H1 (cell line): Measurements from ENCODE around the gene SDSL. TPM values are rescaled to one million over a fixed set of nuclear protein-coding genes. Genes with fewer than 3 reads are reported as not detected.
A peak's percentile ranks its signal among the peaks of the same experiment; 100 is the strongest.

Source experiments
- CTCF ChIA-PET: fragments of 300-600 bp; sonication (Branson Sonifier 250); formaldehyde crosslinking; loops from one replicate; lab custom pipeline; 2021; ENCODE audit not compliant: partially characterized antibody; lab: Charles Lee
- POLR2A ChIA-PET: fragments of 300-600 bp; sonication (Branson Sonifier 250); formaldehyde crosslinking; loops from one replicate; lab custom pipeline; 2021; ENCODE audit warnings: inconsistent platforms; ENCODE audit not compliant: partially characterized antibody; lab: Charles Lee
- DNase-seq, 2 experiments: peaks; one replicate each; pipeline versions ENCODE4 v3.0.0 to v3.0.0-alpha.2; 2010 to 2022; ENCODE audit warnings: low spot score in 2 of 2, low read depth in 1 of 2, mixed read lengths in 1 of 2
- FAIRE-seq: peaks from 2 replicates; lab custom pipeline; 2011; peaks lifted over from hg19 to GRCh38; lab: Jason Lieb, UNC
- H2AFZ ChIP-seq: 2 replicates; pipeline ENCODE4 v1.8.1; 2012; ENCODE audit warnings: low read length, inconsistent platforms
- H2AK5ac ChIP-seq: 2 replicates; pipeline ENCODE4 v1.6.1; 2013; ENCODE audit warnings: low read depth, low read length
- H2BK120ac ChIP-seq: replicated peaks from 2 replicates; pipeline ENCODE3; 2013; ENCODE audit warnings: low read depth, low read length, inconsistent platforms
- H2BK12ac ChIP-seq: 2 replicates; pipeline ENCODE4 v1.6.1; 2013; ENCODE audit warnings: low read depth, low read length
- H2BK15ac ChIP-seq: 2 replicates; pipeline ENCODE4 v1.6.1; 2013; ENCODE audit warnings: low read length
- H2BK20ac ChIP-seq: 2 replicates; pipeline ENCODE4 v1.6.1; 2013; ENCODE audit warnings: low read length
- H2BK5ac ChIP-seq: 2 replicates; pipeline ENCODE4 v1.6.1; 2013; ENCODE audit warnings: low read depth, low read length
- H3K14ac ChIP-seq: 2 replicates; pipeline ENCODE4 v1.6.1; 2013; ENCODE audit warnings: inconsistent platforms; ENCODE audit not compliant: insufficient read length
- H3K18ac ChIP-seq: 2 replicates; pipeline ENCODE4 v1.6.1; 2013; ENCODE audit warnings: low read length; ENCODE audit errors: extremely low read depth
- H3K23ac ChIP-seq: 2 replicates; pipeline ENCODE4 v1.6.1; 2013; ENCODE audit warnings: inconsistent platforms; ENCODE audit not compliant: insufficient read length
- H3K23me2 ChIP-seq: 2 replicates; pipeline ENCODE4 v1.6.1; 2013; ENCODE audit warnings: low read depth, low read length
- H3K27ac ChIP-seq: 2 replicates; pipeline ENCODE4 v1.6.1; 2011; ENCODE audit warnings: low read depth, low read length, inconsistent platforms
- H3K27me3 ChIP-seq, 4 experiments: replicated peaks in 1 of 4; 1 replicate in 1 of 4; 2 replicates in 3 of 4; pipeline versions ENCODE4 v1.6.1 to v1.8.1; 2011 to 2013; ENCODE audit warnings: low read length in 3 of 4, mild to moderate bottlenecking in 3 of 4, inconsistent platforms in 2 of 4, mixed read lengths in 2 of 4, moderate library complexity in 1 of 4; ENCODE audit not compliant: control insufficient read depth in 3 of 4, insufficient read depth in 3 of 4; ENCODE audit errors: extremely low read depth in 1 of 4
- H3K36me3 ChIP-seq, 4 experiments: 2 replicates each; pipeline versions ENCODE4 v1.6.1 to v1.8.1; 2011 to 2013; ENCODE audit warnings: mild to moderate bottlenecking in 4 of 4, low read length in 3 of 4, moderate library complexity in 2 of 4, control low read depth in 1 of 4, inconsistent platforms in 1 of 4; ENCODE audit not compliant: insufficient read depth in 4 of 4, control insufficient read depth in 2 of 4
- H3K4ac ChIP-seq: replicated peaks from 2 replicates; pipeline ENCODE3; 2013; ENCODE audit warnings: low read length, low read depth, mixed read lengths, inconsistent platforms; ENCODE audit not compliant: insufficient read length
- H3K4me1 ChIP-seq, 4 experiments: replicated peaks in 1 of 4; 1 replicate in 1 of 4; 2 replicates in 3 of 4; pipeline versions ENCODE4 v1.6.1 to v1.8.1; 2011 to 2013; ENCODE audit warnings: low read length in 3 of 4, inconsistent platforms in 2 of 4, mixed read lengths in 1 of 4; ENCODE audit not compliant: insufficient read depth in 4 of 4, control insufficient read depth in 3 of 4
- H3K4me2 ChIP-seq, 2 experiments: 2 replicates each; pipeline versions ENCODE4 v1.6.1 to v1.8.1; 2011 to 2013; ENCODE audit warnings: low read depth in 2 of 2, low read length in 2 of 2, control low read depth in 1 of 2, inconsistent platforms in 1 of 2, mild to moderate bottlenecking in 1 of 2; ENCODE audit not compliant: insufficient read depth in 1 of 2
- H3K4me3 ChIP-seq, 4 experiments: fragments of 200-600, 300-600 bp in 1 of 4; sonication (generic), shearing (Covaris generic), sonication (Bioruptor Twin) in 1 of 4; 2 replicates each; pipeline versions ENCODE4 v1.5.1 to v1.8.1; 2011 to 2016; ENCODE audit warnings: low read length in 4 of 4, low read depth in 3 of 4, control low read depth in 2 of 4, inconsistent platforms in 2 of 4, mild to moderate bottlenecking in 2 of 4, mixed read lengths in 1 of 4, moderate library complexity in 1 of 4; ENCODE audit not compliant: insufficient read depth in 2 of 4; ENCODE audit errors: extremely low read depth in 1 of 4
- H3K56ac ChIP-seq: replicated peaks from 2 replicates; pipeline ENCODE3; 2013; ENCODE audit warnings: low read depth, mild to moderate bottlenecking, mixed read lengths, low read length, inconsistent platforms; ENCODE audit not compliant: insufficient read length
- H3K79me1 ChIP-seq: 2 replicates; pipeline ENCODE4 v1.6.1; 2013; ENCODE audit warnings: low read depth, low read length, control low read depth
- H3K79me2 ChIP-seq, 2 experiments: 2 replicates each; pipeline versions ENCODE4 v1.6.1 to v1.8.1; 2012 to 2013; ENCODE audit warnings: low read length in 2 of 2, mild to moderate bottlenecking in 2 of 2, inconsistent platforms in 1 of 2; ENCODE audit not compliant: insufficient read depth in 2 of 2, control insufficient read depth in 1 of 2
- H3K9ac ChIP-seq, 4 experiments: replicated peaks in 1 of 4; 1 replicate in 1 of 4; 2 replicates in 3 of 4; pipeline versions ENCODE4 v1.6.1 to v1.8.1; 2011 to 2013; ENCODE audit warnings: low read depth in 3 of 4, low read length in 3 of 4, control low read depth in 2 of 4, mild to moderate bottlenecking in 2 of 4, moderate library complexity in 2 of 4, inconsistent platforms in 1 of 4; ENCODE audit errors: extremely low read depth in 1 of 4
- H3K9me3 ChIP-seq, 2 experiments: 2 replicates each; pipeline versions ENCODE4 v1.6.1 to v1.8.1; 2012 to 2013; ENCODE audit warnings: mild to moderate bottlenecking in 2 of 2, moderate library complexity in 2 of 2, control low read depth in 1 of 2, inconsistent platforms in 1 of 2, low read depth in 1 of 2, low read length in 1 of 2, mixed read lengths in 1 of 2; ENCODE audit not compliant: insufficient read depth in 2 of 2
- H4K20me1 ChIP-seq, 2 experiments: replicated peaks in 1 of 2; 2 replicates each; pipeline versions ENCODE3 to v1.8.1; 2011 to 2013; ENCODE audit warnings: inconsistent platforms in 2 of 2, low read length in 2 of 2, mild to moderate bottlenecking in 1 of 2; ENCODE audit not compliant: insufficient read depth in 2 of 2, control insufficient read depth in 1 of 2
- H4K5ac ChIP-seq: 2 replicates; pipeline ENCODE4 v1.6.1; 2013; ENCODE audit warnings: low read length, low read depth, mixed read lengths, inconsistent platforms; ENCODE audit not compliant: insufficient read length
- H4K8ac ChIP-seq: 2 replicates; pipeline ENCODE4 v1.8.0; 2013; ENCODE audit warnings: mild to moderate bottlenecking, moderate library complexity, low read length, inconsistent platforms; ENCODE audit not compliant: insufficient read depth; ENCODE audit errors: extremely low read depth
- H4K91ac ChIP-seq: replicated peaks from 2 replicates; pipeline ENCODE3; 2013; ENCODE audit warnings: low read length, mixed read lengths, inconsistent platforms; ENCODE audit not compliant: insufficient read length
- ASH2L ChIP-seq: fragments of 200-600, 300-600 bp; sonication (generic); IDR thresholded peaks from one replicate; pipeline ENCODE4 v1.7.1; 2017; ENCODE audit warnings: low read length
- CBX5 ChIP-seq: fragments of 300-800, 300-1000 bp; sonication (generic); IDR thresholded peaks from 2 replicates; pipeline ENCODE4 v1.7.1; 2016; ENCODE audit warnings: antibody characterized with exemption, low read length, low read depth
- CHD1 ChIP-seq: IDR thresholded peaks from 2 replicates; pipeline ENCODE4 v1.6.1; 2012; ENCODE audit warnings: low read depth, low read length, improper control_type of control experiment
- E2F6 ChIP-seq: IDR thresholded peaks from 2 replicates; pipeline ENCODE4 v1.6.1; 2012; ENCODE audit warnings: inconsistent platforms
- EGR1 ChIP-seq: IDR thresholded peaks from 2 replicates; pipeline ENCODE4 v1.6.1; 2011; ENCODE audit warnings: low read depth, low read length, borderline replicate concordance
- RAD21 ChIP-seq, 2 experiments: IDR thresholded peaks in 1 of 2; conservative IDR thresholded peaks in 1 of 2; 2 replicates each; pipeline ENCODE4 v1.6.1; 2011; ENCODE audit warnings: low read depth in 2 of 2, low read length in 2 of 2, improper control_type of control experiment in 1 of 2, inconsistent platforms in 1 of 2, mild to moderate bottlenecking in 1 of 2, moderate library complexity in 1 of 2
- SAP30 ChIP-seq: fragments of 300-600 bp; sonication (generic); IDR thresholded peaks from 2 replicates; pipeline ENCODE4 v1.7.1; 2012; ENCODE audit warnings: low read length, moderate library complexity, mild to moderate bottlenecking, inconsistent platforms; ENCODE audit not compliant: insufficient read depth, insufficient replicate concordance
- SIRT6 ChIP-seq: IDR thresholded peaks from one replicate; pipeline ENCODE4 v1.7.1; 2012; ENCODE audit warnings: low read length, inconsistent platforms
- SP1 ChIP-seq: IDR thresholded peaks from 2 replicates; pipeline ENCODE4 v1.6.1; 2011; ENCODE audit warnings: low read depth, low read length
- SP4 ChIP-seq: IDR thresholded peaks from 2 replicates; pipeline ENCODE4 v1.6.1; 2012; ENCODE audit warnings: low read length, inconsistent platforms
- TCF12 ChIP-seq: IDR thresholded peaks from 2 replicates; pipeline ENCODE4 v1.6.1; 2011; ENCODE audit warnings: low read depth, mild to moderate bottlenecking, low read length
- TEAD4 ChIP-seq: IDR thresholded peaks from 2 replicates; pipeline ENCODE4 v1.6.1; 2012; ENCODE audit warnings: low read depth, low read length, inconsistent platforms, mixed read lengths
- WGBS, 2 experiments: shearing (Covaris generic) in 1 of 2; methylation state at CpG; one replicate each; pipeline versions ENCODE4 v1.1.6 to v1.1.7; 2013 to 2015; ENCODE audit warnings: low lambda C conversion rate in 2 of 2, mixed read lengths in 2 of 2, inconsistent platforms in 1 of 2, low coverage in 1 of 2, missing lambda C conversion rate in 1 of 2; ENCODE audit not compliant: insufficient replicate concordance in 2 of 2, insufficient coverage in 1 of 2, insufficient read length in 1 of 2; ENCODE audit errors: extremely low coverage in 1 of 2, missing lambda C conversion rate in 1 of 2; 5-methylcytosine and 5-hydroxymethylcytosine counted together
- polyA plus RNA-seq, 7 experiments: library from polyadenylated mRNA; depleted of rRNA in 3 of 7; stranded (reverse) in 5 of 7; unstranded in 2 of 7; fragments of >200 nt in 5 of 7; fragments of 200-250 nt in 2 of 7; gene quantifications; 1 replicate in 5 of 7; 2 replicates in 1 of 7; 4 replicates in 1 of 7; pipeline versions ENCODE4 v1.2.1 to v1.2.3, GENCODE V29; 2011 to 2013; ENCODE audit warnings: missing spikeins in 2 of 7, mixed read lengths in 2 of 7
- total RNA-seq: library from RNA; stranded (reverse); fragmentation: NEBNext Ultra II Directional; extraction: Animal tissue kit (Norgen Biotek cat#: 25700); gene quantifications from 2 replicates; pipeline ENCODE4 v1.2.1, GENCODE V29; 2021

SDSL gene
- total and polyA plus RNA-seq, 2 of the 8 experiments (the other 6 are each of a cell fraction or from before 2014, with no cell fraction given), result 0.69 to 1.3 TPM

- DNase-seq (no peak), FAIRE-seq (no peak)
- H2BK20ac ChIP-seq, result no peak overlapping the region
- ChIA-PET POLR2A (no interaction called here), CTCF (interaction anchor here (0.7 to 1.7 kb wide), 2 partner anchors 57 to 84 kb away, joined by 3 read pairs; no protein-coding TSS in a partner anchor)
- no peak overlapping the region for H3K18ac ChIP-seq
- WGBS, 2 experiments, result 90% methylated on average over 26 of the region's 26 CpGs; no CpG with 5 or more reads in 1 of the 2 experiments
- H3K4me2 ChIP-seq, result no peak overlapping the region
- H4K5ac ChIP-seq, result no peak overlapping the region
- no peak overlapping the region for H3K23ac ChIP-seq
- no peaks in the 10 kb centered on the region for H3K79me1 ChIP-seq
- H4K91ac ChIP-seq, result peak overlapping the region; percentile 42
- no peak overlapping the region for H2BK15ac ChIP-seq
- H3K27me3 ChIP-seq, result no peaks in the 10 kb centered on the region
- no peak overlapping the region for H2BK5ac ChIP-seq
- no peaks in the 10 kb centered on the region for H3K79me2 ChIP-seq
- H3K4me1 ChIP-seq, result peaks cover 0 to 3% (median 1%) of the 10 kb centered on the region in 4 experiments; a peak in 1 of 7 replicates
- H3K27ac ChIP-seq, result no peak overlapping the region
- 0 out of 2 replicates have a peak, but pooled peaks cover 1% of the 10 kb centered on the region for H3K23me2 ChIP-seq
- H4K20me1 ChIP-seq, result peaks cover 0 to 1% of the 10 kb centered on the region in 2 experiments
- H3K4ac ChIP-seq, result no peak overlapping the region
- H3K36me3 ChIP-seq, result no peaks in the 10 kb centered on the region
- no peak overlapping the region for H2BK120ac ChIP-seq
- H4K8ac ChIP-seq, result no peak overlapping the region; the same call in 1 of the 2 replicates
- no peak overlapping the region; the same call in 1 of the 2 replicates for H2BK12ac ChIP-seq
- no peak overlapping the region for H2AK5ac ChIP-seq
- no peak overlapping the region for H2AFZ ChIP-seq
- H3K56ac ChIP-seq, result no peak overlapping the region
- no peak overlapping the region for H3K14ac ChIP-seq
- no peaks in the 10 kb centered on the region for H3K9me3 ChIP-seq
- H3K9ac ChIP-seq, result no peak overlapping the region
- H3K4me3 ChIP-seq, result no peak overlapping the region
- no peak for TF ChIP-seq TEAD4
- TF ChIP-seq SP4, result no peak
- no peak for TF ChIP-seq CHD1
- no peak for TF ChIP-seq ASH2L
- no peak for TF ChIP-seq SP1
- no peak for TF ChIP-seq CBX5
- TF ChIP-seq TCF12, result no peak
- no peak for TF ChIP-seq SAP30
- no peak for TF ChIP-seq EGR1
- no peak for TF ChIP-seq RAD21 (IDR thresholded peaks at IDR 0.05 in 1 of 2, conservative IDR thresholded peaks at IDR 0.05 in 1 of 2; ENCODE audit: low read depth in 2 of 2, low read length in 2 of 2)
- TF ChIP-seq SIRT6, result no peak
- no peak for TF ChIP-seq E2F6
Measured at GRCh38 chr12:113398346-113399290, 23.6 kb upstream of the SDSL start.
